NK-92 (cell line): ENCODE results near the gene PPM1L.

ENCODE experiments used
- DNase-seq: peaks from one replicate; lab custom pipeline; 2025; ENCODE audit not compliant: unreplicated experiment; lab: John Stamatoyannopoulos, UW

The PPM1L gene

GRCh38 chr3:160806094-160806493 is 50.1 kb downstream of the PPM1L start:
- no peak for DNase-seq

GRCh38 chr3:160806686-160807085 is 50.7 kb downstream of the PPM1L start:
- DNase-seq, result no peak

- no peak for DNase-seq
These were observed 52.8 kb downstream of the PPM1L start for GRCh38 chr3:160808838-160809237.

- no peak for DNase-seq
These were observed 53.4 kb downstream of the PPM1L start for GRCh38 chr3:160809453-160809852.

GRCh38 chr3:160810362-160811236 is 54.6 kb downstream of the PPM1L start:
- no peak for DNase-seq

GRCh38 chr3:160811237-160811548 is 55.2 kb downstream of the PPM1L start:
- DNase-seq, result no peak

GRCh38 chr3:160812304-160812703 is 56.3 kb downstream of the PPM1L start:
- DNase-seq, result no peak

GRCh38 chr3:160815280-160815679 is 59.2 kb downstream of the PPM1L start:
- DNase-seq, result no peak

GRCh38 chr3:160820022-160820421 is 64.0 kb downstream of the PPM1L start:
- DNase-seq, result no peak

GRCh38 chr3:160820430-160820829 is 64.4 kb downstream of the PPM1L start:
- no peak for DNase-seq

GRCh38 chr3:160822936-160823335 is 66.9 kb downstream of the PPM1L start:
- no peak for DNase-seq

- no peak for DNase-seq
These were observed 69.3 kb downstream of the PPM1L start for GRCh38 chr3:160825311-160825800.

GRCh38 chr3:160826408-160826807 is 70.4 kb downstream of the PPM1L start:
- DNase-seq, result no peak

- DNase-seq, result no peak
These were observed 71.0 kb downstream of the PPM1L start for GRCh38 chr3:160826991-160827390.

- DNase-seq, result no peak
These were observed 71.5 kb downstream of the PPM1L start for GRCh38 chr3:160827516-160827915.

GRCh38 chr3:160828880-160829279 is 72.8 kb downstream of the PPM1L start:
- DNase-seq, result no peak

GRCh38 chr3:160829486-160830009 is 73.5 kb downstream of the PPM1L start:
- DNase-seq, result no peak

- no peak for DNase-seq
These were observed 74.8 kb downstream of the PPM1L start for GRCh38 chr3:160830796-160831195.

- DNase-seq, result no peak
These were observed 75.4 kb downstream of the PPM1L start for GRCh38 chr3:160831401-160831800.

GRCh38 chr3:160837394-160837980 is 81.5 kb downstream of the PPM1L start:
- DNase-seq, result no peak

- no peak for DNase-seq
These were observed 84.6 kb downstream of the PPM1L start for GRCh38 chr3:160840590-160840989.

- no peak for DNase-seq
These were observed 85.4 kb downstream of the PPM1L start for GRCh38 chr3:160841455-160841854.
